Measurements from ENCODE around the gene BBS9. TPM values are rescaled to one million over a fixed set of nuclear protein-coding genes. Genes with fewer than 3 reads are reported as not detected.

Gene BBS9
- total RNA-seq, 2 donors from 2014 or later, result 7.9 to 11.0 TPM

GRCh38 chr7:33596686-33597085 lies 467.3 kb downstream of the BBS9 start:
- ATAC-seq (no peak), DNase-seq (no peak)
- intact Hi-C loops (cut with DNase I, micrococcal nuclease), result no loop called here

GRCh38 chr7:33597181-33597580 lies 467.8 kb downstream of the BBS9 start:
- intact Hi-C loops (cut with DNase I, micrococcal nuclease), result no loop called here
- ATAC-seq (no peak), DNase-seq (no peak)

- intact Hi-C loops (cut with DNase I, micrococcal nuclease), result no loop called here
- ATAC-seq, result no peak
- no peak for DNase-seq
These were observed 471.7 kb downstream of the BBS9 start for GRCh38 chr7:33601101-33601500.

- intact Hi-C loops (cut with DNase I, micrococcal nuclease), result no loop called here
- ATAC-seq, result peak; percentile 63
- DNase-seq, result peak in 1 of 2 donors; percentile 3
These were observed 472.5 kb downstream of the BBS9 start for GRCh38 chr7:33601884-33602283.

GRCh38 chr7:33604056-33604455 lies 474.7 kb downstream of the BBS9 start:
- DNase-seq (no peak), ATAC-seq (no peak)
- intact Hi-C loops (cut with DNase I, micrococcal nuclease), result no loop called here

- no peak for ATAC-seq
- intact Hi-C loops (cut with DNase I, micrococcal nuclease), result no loop called here
- no peak for DNase-seq
These were observed 481.6 kb downstream of the BBS9 start for GRCh38 chr7:33610918-33611317.

- no peak for DNase-seq
- intact Hi-C loops (cut with DNase I, micrococcal nuclease), result no loop called here
These were observed 483.1 kb downstream of the BBS9 start for GRCh38 chr7:33612442-33612841.

GRCh38 chr7:33614357-33615117 lies 485.2 kb downstream of the BBS9 start:
- DNase-seq, result no peak
- no peak for ATAC-seq
- intact Hi-C loops (cut with DNase I, micrococcal nuclease), result no loop called here

More at GRCh38 chr7:33612442-33612841, 483.1 kb downstream of the BBS9 start:
- peak; percentile 62 for ATAC-seq

GRCh38 chr7:33616752-33617151 lies 487.4 kb downstream of the BBS9 start:
- intact Hi-C loops (cut with DNase I, micrococcal nuclease), result no loop called here
- ATAC-seq (no peak), DNase-seq (no peak)

GRCh38 chr7:33619264-33619663 lies 489.9 kb downstream of the BBS9 start:
- intact Hi-C loops (cut with DNase I, micrococcal nuclease), result no loop called here
- ATAC-seq (no peak), DNase-seq (no peak)

- intact Hi-C loops (cut with DNase I, micrococcal nuclease), result no loop called here
- ATAC-seq (no peak), DNase-seq (no peak)
These were observed 493.9 kb downstream of the BBS9 start for GRCh38 chr7:33623267-33623666.

- ATAC-seq (no peak), DNase-seq (no peak)
- intact Hi-C loops (cut with DNase I, micrococcal nuclease), result no loop called here
These were observed 494.9 kb downstream of the BBS9 start for GRCh38 chr7:33624215-33624614.

- ATAC-seq (no peak), DNase-seq (no peak)
- intact Hi-C loops (cut with DNase I, micrococcal nuclease), result no loop called here
These were observed 497.5 kb downstream of the BBS9 start for GRCh38 chr7:33626869-33627268.

- DNase-seq, result no peak
- no peak for ATAC-seq
- intact Hi-C loops (cut with DNase I, micrococcal nuclease), result no loop called here
These were observed 498.4 kb downstream of the BBS9 start for GRCh38 chr7:33627741-33628140.

GRCh38 chr7:33628894-33629293 lies 499.5 kb downstream of the BBS9 start:
- ATAC-seq (no peak), DNase-seq (no peak)
- intact Hi-C loops (cut with DNase I, micrococcal nuclease), result no loop called here

GRCh38 chr7:33630359-33630758 lies 501.0 kb downstream of the BBS9 start:
- DNase-seq (no peak), ATAC-seq (no peak)
- intact Hi-C loops (cut with DNase I, micrococcal nuclease), result no loop called here

- ATAC-seq, result no peak
- intact Hi-C loops (cut with DNase I, micrococcal nuclease), result no loop called here
- DNase-seq, result no peak
These were observed 503.0 kb downstream of the BBS9 start for GRCh38 chr7:33632322-33632721.

GRCh38 chr7:33632840-33633525 lies 503.6 kb downstream of the BBS9 start:
- intact Hi-C loops (cut with DNase I, micrococcal nuclease), result no loop called here
- no peak for ATAC-seq

GRCh38 chr7:33634606-33635005 lies 505.2 kb downstream of the BBS9 start:
- no peak for DNase-seq
- intact Hi-C loops (cut with DNase I, micrococcal nuclease), result no loop called here
- no peak for ATAC-seq

More at GRCh38 chr7:33632840-33633525, 503.6 kb downstream of the BBS9 start:
- DNase-seq, result no peak

GRCh38 chr7:33636359-33636758 lies 507.0 kb downstream of the BBS9 start:
- ATAC-seq (no peak), DNase-seq (no peak)
- intact Hi-C loops (cut with DNase I, micrococcal nuclease), result no loop called here

All from left colon (tissue), 2 donors.